IMR-90 (cell line): ENCODE measurements around the gene CSTB.

ENCODE experiments used
- BHLHE40 ChIP-seq: fragments of 150-350 bp; IDR thresholded peaks from 2 replicates; pipeline ENCODE4 v1.6.1; 2016; ENCODE audit warnings: mild to moderate bottlenecking, low read depth, low read length
- CEBPB ChIP-seq: IDR thresholded peaks from 2 replicates; pipeline ENCODE4 v1.6.1; 2012; ENCODE audit warnings: low read depth, low read length, improper control_type of control experiment
- CTCF ChIP-seq: conservative IDR thresholded peaks from 2 replicates; pipeline ENCODE4 v1.5.1; 2012; ENCODE audit warnings: mild to moderate bottlenecking, low read depth, low read length, improper control_type of control experiment
- FOS ChIP-seq: fragments of 150-350 bp; IDR thresholded peaks from 2 replicates; pipeline ENCODE4 v1.6.1; 2016; ENCODE audit warnings: low read depth, low read length
- MAFK ChIP-seq: IDR thresholded peaks from 2 replicates; pipeline ENCODE4 v1.6.1; 2012; ENCODE audit warnings: low read depth, low read length, improper control_type of control experiment
- MAZ ChIP-seq: IDR thresholded peaks from 2 replicates; pipeline ENCODE4 v1.6.1; 2012; ENCODE audit warnings: low read depth, mild to moderate bottlenecking, low read length, improper control_type of control experiment, moderate library complexity, borderline replicate concordance
- MXI1 ChIP-seq: IDR thresholded peaks from 2 replicates; pipeline ENCODE4 v1.6.1; 2012; ENCODE audit warnings: low read depth, mild to moderate bottlenecking, low read length, moderate library complexity, borderline replicate concordance
- NFE2L2 ChIP-seq: fragments of 150-350 bp; IDR thresholded peaks from 2 replicates; pipeline ENCODE4 v1.6.1; 2016; ENCODE audit warnings: low read depth, mild to moderate bottlenecking, low read length
- POLR2A ChIP-seq: IDR thresholded peaks from 2 replicates; pipeline ENCODE4 v1.6.1; 2012; ENCODE audit warnings: mild to moderate bottlenecking, low read depth, low read length
- RAD21 ChIP-seq: IDR thresholded peaks from 2 replicates; pipeline ENCODE4 v1.6.1; 2012; ENCODE audit warnings: low read length, improper control_type of control experiment
- RFX5 ChIP-seq: IDR thresholded peaks from 2 replicates; pipeline ENCODE4 v1.8.0; 2012; ENCODE audit warnings: low read depth, mild to moderate bottlenecking, low read length, moderate library complexity
- SMC3 ChIP-seq: fragments of 150-350 bp; IDR thresholded peaks from 2 replicates; pipeline ENCODE4 v1.6.1; 2016; ENCODE audit warnings: low read depth, mild to moderate bottlenecking, antibody characterized with exemption, low read length, moderate library complexity
- TF ChIP-seq, protein P1 (sequence below): fragments of 150-350 bp; IDR thresholded peaks from 2 replicates; pipeline ENCODE4 v1.6.1; 2017; ENCODE audit warnings: mild to moderate bottlenecking, antibody characterized with exemption, low read length, low read depth
- TF ChIP-seq, protein P2 (sequence below): fragments of 150-350 bp; IDR thresholded peaks from 2 replicates; pipeline ENCODE4 v1.6.1; 2016; ENCODE audit warnings: low read depth, mild to moderate bottlenecking, low read length, moderate library complexity, borderline replicate concordance

GRCh38 chr21:43812139-43812821, 36.2 kb upstream of the CSTB start:
- TF ChIP-seq CTCF (no peak), RAD21 (no peak), MXI1 (no peak), POLR2A (no peak), RFX5 (no peak), SMC3 (no peak), MAFK (no peak), MAZ (no peak), BHLHE40 (no peak), CEBPB (no peak), NFE2L2 (no peak), FOS (no peak)
- TF ChIP-seq, protein P1, sequence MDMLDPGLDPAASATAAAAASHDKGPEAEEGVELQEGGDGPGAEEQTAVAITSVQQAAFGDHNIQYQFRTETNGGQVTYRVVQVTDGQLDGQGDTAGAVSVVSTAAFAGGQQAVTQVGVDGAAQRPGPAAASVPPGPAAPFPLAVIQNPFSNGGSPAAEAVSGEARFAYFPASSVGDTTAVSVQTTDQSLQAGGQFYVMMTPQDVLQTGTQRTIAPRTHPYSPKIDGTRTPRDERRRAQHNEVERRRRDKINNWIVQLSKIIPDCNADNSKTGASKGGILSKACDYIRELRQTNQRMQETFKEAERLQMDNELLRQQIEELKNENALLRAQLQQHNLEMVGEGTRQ: no peak
- TF ChIP-seq, protein P2, sequence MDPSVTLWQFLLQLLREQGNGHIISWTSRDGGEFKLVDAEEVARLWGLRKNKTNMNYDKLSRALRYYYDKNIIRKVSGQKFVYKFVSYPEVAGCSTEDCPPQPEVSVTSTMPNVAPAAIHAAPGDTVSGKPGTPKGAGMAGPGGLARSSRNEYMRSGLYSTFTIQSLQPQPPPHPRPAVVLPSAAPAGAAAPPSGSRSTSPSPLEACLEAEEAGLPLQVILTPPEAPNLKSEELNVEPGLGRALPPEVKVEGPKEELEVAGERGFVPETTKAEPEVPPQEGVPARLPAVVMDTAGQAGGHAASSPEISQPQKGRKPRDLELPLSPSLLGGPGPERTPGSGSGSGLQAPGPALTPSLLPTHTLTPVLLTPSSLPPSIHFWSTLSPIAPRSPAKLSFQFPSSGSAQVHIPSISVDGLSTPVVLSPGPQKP: no peak
